ENCODE data around the gene NDEL1. TPM values are rescaled to one million over a fixed set of nuclear protein-coding genes. Genes with fewer than 3 reads are reported as not detected.
A peak's percentile ranks its signal among the peaks of the same experiment; 100 is the strongest.

NDEL1 gene
- total RNA-seq, 1 experiment from 2014 or later = 38.4 TPM

GRCh38 chr17:8470447-8471047 lies 34.9 kb downstream of the NDEL1 start:
- H3K27me3 Mint-ChIP-seq (ENCODE audit: low read depth) = no peaks in the 10 kb centered on the region
- peak; percentile 33 for DNase-seq
- H4K20me1 ChIP-seq (ENCODE audit: control insufficient read depth, insufficient read depth, insufficient read length) = peaks cover 3% of the 10 kb centered on the region

More at GRCh38 chr17:8470447-8471047, 34.9 kb downstream of the NDEL1 start:
- TF ChIP-seq CTCF (conservative IDR thresholded peaks at IDR 0.05) = no peak
- H3K4me3 Mint-ChIP-seq = no peak overlapping the region
- Histone ChIP-seq H4K8ac (replicated peaks; ENCODE audit: insufficient read length, low read depth, low read length) (no peak overlapping the region), H3K4me1 (ENCODE audit: insufficient read depth, low read length) (no peaks in the 10 kb centered on the region), H3K79me2 (ENCODE audit: insufficient read depth, low read length) (no peaks in the 10 kb centered on the region), H3K4ac (ENCODE audit: low read depth, low read length) (no peak overlapping the region), H2BK20ac (ENCODE audit: low read depth, low read length, poor library complexity, severe bottlenecking) (no peak overlapping the region), H3T11ph (ENCODE audit: low read length) (no peak overlapping the region), H2BK12ac (ENCODE audit: insufficient read length, low read depth, low read length) (no peak overlapping the region), H3K4me2 (ENCODE audit: insufficient read depth, insufficient read length, low read length) (no peak overlapping the region), H3K9ac (ENCODE audit: extremely low read depth, insufficient read length, low read length) (no peak overlapping the region), H2BK5ac (ENCODE audit: insufficient read length, low read length) (no peak overlapping the region), H3K23ac (ENCODE audit: insufficient read length, low read depth, low read length) (no peak overlapping the region), H3K27ac (ENCODE audit: insufficient read length, low read depth, low read length) (no peak overlapping the region), H3K56ac (ENCODE audit: insufficient read length, low read depth, low read length) (no peak overlapping the region), H3K14ac (ENCODE audit: insufficient read depth, low read length) (no peak overlapping the region), H2BK15ac (ENCODE audit: low read depth, low read length) (no peak overlapping the region), H3K9me3 (ENCODE audit: control insufficient read depth, low read depth, low read length) (no peaks in the 10 kb centered on the region), H3K79me1 (ENCODE audit: insufficient read depth, low read depth, low read length, poor library complexity, severe bottlenecking) (no peaks in the 10 kb centered on the region), H3K23me2 (ENCODE audit: insufficient read length, low read depth, low read length, poor library complexity, severe bottlenecking) (no peaks in the 10 kb centered on the region), H2AK5ac (ENCODE audit: insufficient read length, low read length) (no peak overlapping the region), H3K18ac (ENCODE audit: insufficient read length, low read depth, low read length) (no peak overlapping the region), H2BK120ac (ENCODE audit: low read depth, low read length, poor library complexity, severe bottlenecking) (no peak overlapping the region), H4K91ac (ENCODE audit: insufficient read length, low read depth, low read length) (no peak overlapping the region), H4K5ac (ENCODE audit: insufficient read length, low read depth, low read length) (no peak overlapping the region), H3K27me3 (ENCODE audit: insufficient read depth, low read length) (no peaks in the 10 kb centered on the region), H2AFZ (ENCODE audit: low read length) (no peak overlapping the region)
- peaks cover 0 to under 1% of the 10 kb centered on the region in 2 experiments; a peak in 1 of 4 replicates for H3K4me1 Mint-ChIP-seq
- no peaks in the 10 kb centered on the region for H3K9me3 Mint-ChIP-seq
- H3K36me3 Mint-ChIP-seq (ENCODE audit: insufficient read depth in 1 of 3, low read depth in 3 of 3) = peaks cover 13 to 61% (median 47%) of the 10 kb centered on the region in 3 experiments; a peak in 6 of 7 replicates
- H3K27ac Mint-ChIP-seq = peak overlapping the region; percentile 65 to 86 (median 75); a peak in 3 of 7 replicates
- WGBS (ENCODE audit: extremely low coverage, insufficient read length, low lambda C conversion rate) = no CpG with 5 or more reads among the region's 20 CpGs

All from H9 (cell line).